GM23248 (cell line): ENCODE measurements around the gene SGSM2. TPM values are rescaled to one million over a fixed set of nuclear protein-coding genes. Genes with fewer than 3 reads are reported as not detected.

Experiments used
- DNase-seq: peaks from one replicate; pipeline ENCODE4 v3.0.0-alpha.2; 2015
- H2AFZ ChIP-seq: fragments of 200-600 bp; sonication (generic); 2 replicates; pipeline ENCODE4 v1.6.1; 2016; ENCODE audit warnings: antibody characterized with exemption
- H3F3A ChIP-seq: fragments of 200-600 bp; sonication (generic); 2 replicates; pipeline ENCODE4 v1.6.1; 2016; ENCODE audit warnings: mild to moderate bottlenecking, antibody characterized with exemption, mixed run types; ENCODE audit not compliant: insufficient read depth
- H3K27ac ChIP-seq: fragments of 200-600 bp; sonication (generic); 2 replicates; pipeline ENCODE4 v1.5.1; 2016; ENCODE audit warnings: mild to moderate bottlenecking
- H3K27me3 ChIP-seq: fragments of 200-600 bp; sonication (generic); replicated peaks from 2 replicates; pipeline ENCODE4 v1.6.1; 2016; ENCODE audit warnings: mild to moderate bottlenecking; ENCODE audit not compliant: insufficient read depth
- H3K36me3 ChIP-seq: fragments of 200-600 bp; sonication (generic); 2 replicates; pipeline ENCODE4 v1.6.1; 2016; ENCODE audit warnings: low read depth, mild to moderate bottlenecking
- H3K4me1 ChIP-seq: fragments of 200-600 bp; sonication (generic); 2 replicates; pipeline ENCODE4 v1.6.1; 2016; ENCODE audit warnings: mild to moderate bottlenecking; ENCODE audit not compliant: insufficient read depth
- H3K4me2 ChIP-seq: fragments of 200-600 bp; sonication (generic); one replicate; pipeline ENCODE4 v1.6.1; 2016; ENCODE audit warnings: mild to moderate bottlenecking; ENCODE audit not compliant: unreplicated experiment
- H3K4me3 ChIP-seq: fragments of 200-600 bp; sonication (generic); 2 replicates; pipeline ENCODE4 v1.5.1; 2016; ENCODE audit warnings: mild to moderate bottlenecking
- H3K79me2 ChIP-seq: fragments of 200-600 bp; sonication (generic); 2 replicates; pipeline ENCODE4 v1.6.1; 2016; ENCODE audit warnings: mild to moderate bottlenecking; ENCODE audit not compliant: insufficient read depth
- H3K9ac ChIP-seq: fragments of 200-600 bp; sonication (generic); 2 replicates; pipeline ENCODE4 v1.6.1; 2016; ENCODE audit warnings: mild to moderate bottlenecking
- H3K9me2 ChIP-seq: fragments of 200-600 bp; sonication (generic); 2 replicates; pipeline ENCODE4 v1.6.1; 2016; ENCODE audit warnings: mixed run types, mild to moderate bottlenecking, moderate library complexity; ENCODE audit not compliant: insufficient read depth
- H3K9me3 ChIP-seq: fragments of 200-600 bp; sonication (generic); one replicate; pipeline ENCODE4 v1.6.1; 2017; ENCODE audit warnings: low read depth
- H4K20me1 ChIP-seq: fragments of 200-600 bp; sonication (generic); 2 replicates; pipeline ENCODE4 v1.6.0; 2016; ENCODE audit not compliant: insufficient read depth
- EZH2 ChIP-seq: fragments of 200-600 bp; sonication (generic); IDR thresholded peaks from 2 replicates; pipeline ENCODE4 v1.6.1; 2018; ENCODE audit warnings: antibody characterized with exemption, mild to moderate bottlenecking; ENCODE audit not compliant: insufficient read depth, poor library complexity, severe bottlenecking
- EZH2phosphoT487 ChIP-seq: fragments of 200-600 bp; sonication (generic); IDR thresholded peaks from 2 replicates; pipeline ENCODE4 v1.6.1; 2018; ENCODE audit warnings: antibody characterized with exemption, moderate library complexity, mild to moderate bottlenecking, low read depth; ENCODE audit not compliant: insufficient read depth
- WGBS, 2 experiments: methylation state at CpG; one replicate each; pipeline ENCODE4 v1.1.6; 2015 to 2017; ENCODE audit warnings: low lambda C conversion rate in 2 of 2, low coverage in 1 of 2; ENCODE audit errors: missing lambda C conversion rate in 2 of 2; 5-methylcytosine and 5-hydroxymethylcytosine counted together
- in situ Hi-C: fragments of 300-500 bp; cut with MboI; formaldehyde crosslinking; loops from 2 replicates; pipeline ENCODE4 v1.15.0; 2020
- polyA plus RNA-seq: library from polyadenylated mRNA; unstranded; fragments of >200 nt; fragmentation: Nextera tagmentation; extraction: Ambion mirVana; gene quantifications from 2 replicates; pipeline ENCODE4 v1.2.1, GENCODE V29; 2016
- total RNA-seq: library from RNA; depleted of rRNA; stranded (reverse); fragments of >200 nt; shearing (Covaris generic); gene quantifications from 2 replicates; pipeline ENCODE4 v1.2.3, GENCODE V29; 2014

SGSM2 gene
- total and polyA plus RNA-seq, 2 experiments from 2014 or later, result 19.8 to 32.3 TPM

DNA sequence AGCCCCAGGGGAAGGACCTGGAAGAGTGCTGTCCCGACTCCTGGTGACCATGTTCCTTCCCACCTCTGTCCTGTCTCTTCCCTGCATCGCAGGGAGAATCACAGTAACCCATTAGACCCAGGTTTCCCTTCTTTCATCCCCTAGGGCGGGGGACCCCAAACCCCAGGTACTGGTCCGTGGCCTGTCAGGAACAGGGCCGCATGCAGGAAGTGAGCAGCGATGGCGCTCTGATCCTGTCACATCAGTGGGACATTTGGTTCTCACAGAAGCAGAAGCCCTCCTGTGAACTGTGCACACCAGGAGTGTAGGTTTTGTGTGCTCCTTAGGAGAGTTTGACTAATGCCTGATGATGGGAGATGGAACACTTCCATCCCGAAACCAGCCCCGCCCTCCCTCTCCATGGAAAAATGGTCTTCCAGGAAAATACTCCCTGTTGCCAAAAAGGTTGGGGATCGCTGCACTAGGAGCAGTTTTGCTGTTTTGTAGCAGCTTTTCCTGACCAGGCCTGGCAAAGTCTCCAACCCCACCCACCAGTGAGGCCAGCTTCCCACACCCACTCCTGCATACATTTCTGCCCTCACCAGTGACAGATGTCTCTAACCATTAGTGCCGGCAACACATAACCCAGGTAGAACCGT, 53.0 kb downstream of the SGSM2 start:
- in situ Hi-C loops, result no loop called here
- peaks cover 27% of the 10 kb centered on the region for H3K4me1 ChIP-seq
- peaks cover 29% of the 10 kb centered on the region for H3F3A ChIP-seq
- H2AFZ ChIP-seq, result no peak overlapping the region
- TF ChIP-seq EZH2 (no peak), EZH2phosphoT487 (no peak)
- H3K9ac ChIP-seq, result peak overlapping the region; percentile 84
- H3K4me3 ChIP-seq, result no peak overlapping the region
- peak overlapping the region; percentile 28 for H3K4me2 ChIP-seq
- H3K79me2 ChIP-seq, result peaks cover 61% of the 10 kb centered on the region
- peak; percentile 55 for DNase-seq
- peak overlapping the region; percentile 99 for H3K27ac ChIP-seq
- H3K9me2 ChIP-seq, result no peaks in the 10 kb centered on the region
- H3K36me3 ChIP-seq, result no peaks in the 10 kb centered on the region
- no peaks in the 10 kb centered on the region for H3K27me3 ChIP-seq
- no peaks in the 10 kb centered on the region for H3K9me3 ChIP-seq
- no peaks in the 10 kb centered on the region for H4K20me1 ChIP-seq
- WGBS, 2 experiments, result 45 to 46% methylated on average over 12 of the region's 12 CpGs

DNA sequence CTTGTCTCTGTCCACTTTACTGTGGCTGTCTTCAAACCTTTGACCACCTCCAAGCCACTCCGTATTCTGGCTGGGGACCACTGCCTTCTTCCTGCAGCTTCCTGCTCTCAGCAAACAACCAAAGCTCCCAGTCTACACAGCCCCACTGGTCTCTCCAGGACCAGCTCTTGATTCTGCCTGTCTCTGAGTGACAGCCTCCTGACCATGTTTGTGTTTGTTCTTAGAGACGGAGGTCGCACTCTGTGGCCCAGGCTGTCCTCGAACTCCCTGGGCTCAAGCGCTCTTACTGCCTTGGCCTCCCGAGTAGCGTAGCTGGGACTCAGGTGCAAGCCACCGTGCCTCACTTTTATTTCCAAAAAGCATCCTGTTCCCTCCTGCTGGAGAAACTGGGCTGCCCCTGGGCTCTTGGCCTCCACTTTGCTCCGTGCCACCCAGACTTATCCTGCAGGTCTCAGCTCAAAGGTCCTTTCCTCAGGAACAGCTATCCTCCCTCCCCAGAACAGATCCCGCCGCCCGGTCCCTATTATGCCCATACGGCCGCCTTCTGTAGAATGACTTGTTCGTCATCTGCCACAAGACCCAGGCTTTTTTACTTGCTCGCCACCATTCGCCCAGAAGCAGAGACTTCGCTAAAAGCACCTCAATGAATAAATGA, 54.4 kb downstream of the SGSM2 start:
- Histone ChIP-seq H3K9ac (peak overlapping the region; percentile 84), H3K36me3 (no peaks in the 10 kb centered on the region), H3F3A (peaks cover 37% of the 10 kb centered on the region), H3K4me2 (peak overlapping the region; percentile 84), H3K4me1 (peaks cover 38% of the 10 kb centered on the region), H3K79me2 (peaks cover 70% of the 10 kb centered on the region), H3K9me2 (no peaks in the 10 kb centered on the region), H3K27me3 (no peaks in the 10 kb centered on the region), H4K20me1 (no peaks in the 10 kb centered on the region), H3K4me3 (peak overlapping the region; percentile 72), H3K9me3 (no peaks in the 10 kb centered on the region), H3K27ac (peak overlapping the region; percentile 99), H2AFZ (no peak overlapping the region)
- no peak for TF ChIP-seq EZH2phosphoT487
- TF ChIP-seq EZH2, result no peak
- in situ Hi-C loops, result no loop called here
- DNase-seq, result no peak
- WGBS, 2 experiments, result 41 to 49% methylated on average over 18 of the region's 18 CpGs

DNA sequence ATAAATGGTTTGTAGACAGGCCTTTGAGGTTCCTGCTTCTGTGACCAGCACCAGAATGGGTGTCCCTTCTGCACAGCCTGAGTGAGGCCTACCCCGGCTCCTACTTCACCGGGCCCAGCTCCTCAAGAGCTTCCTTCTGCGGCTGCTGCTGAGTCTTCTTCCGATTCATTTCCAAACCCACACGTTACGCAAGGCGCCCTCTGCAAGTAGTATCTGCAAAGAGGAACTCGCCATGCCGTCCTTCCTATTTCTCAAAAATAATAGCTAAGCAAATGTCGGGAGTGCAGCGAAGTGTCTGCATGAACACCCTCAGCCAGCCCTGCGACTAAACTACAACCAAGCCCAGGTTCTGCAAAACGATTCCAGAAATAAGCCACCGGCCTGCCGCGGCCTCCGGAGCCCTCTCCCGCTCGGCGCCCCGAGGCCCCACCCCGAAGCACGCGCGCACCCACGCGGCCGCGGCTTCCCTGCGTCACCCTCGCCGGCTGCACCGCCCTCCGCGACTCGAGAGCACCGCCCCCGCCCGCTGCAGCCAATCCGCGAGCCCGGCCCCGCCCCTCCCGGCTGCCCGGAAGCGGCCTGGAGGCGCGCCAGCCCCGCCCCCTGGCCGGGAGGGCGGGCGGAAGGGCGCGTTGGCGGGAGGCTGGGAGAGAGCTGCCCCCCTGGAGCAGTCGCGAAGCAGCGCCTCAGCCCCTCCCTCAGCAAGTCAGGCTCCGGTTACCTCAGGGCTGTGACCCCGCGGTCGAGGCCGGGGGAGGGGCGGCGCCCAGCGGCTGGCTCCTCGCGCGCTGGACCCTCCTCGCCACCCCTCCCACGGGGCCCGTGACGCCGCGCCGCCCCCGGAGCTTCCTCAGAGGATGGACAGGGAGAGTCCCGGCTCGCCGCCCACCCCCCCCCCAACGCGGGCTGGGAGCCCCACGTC, 55.2 kb downstream of the SGSM2 start:
- peaks cover 41% of the 10 kb centered on the region for H3F3A ChIP-seq
- no peaks in the 10 kb centered on the region for H3K36me3 ChIP-seq
- H3K4me2 ChIP-seq, result peak overlapping the region; percentile 84
- H4K20me1 ChIP-seq, result no peaks in the 10 kb centered on the region
- no peak overlapping the region for H2AFZ ChIP-seq
- 1 to 2% methylated on average over 16 to 62 of the region's 83 CpGs for WGBS, 2 experiments
- H3K4me3 ChIP-seq, result peak overlapping the region; percentile 72
- in situ Hi-C loops, result no loop called here
- H3K9me3 ChIP-seq, result no peaks in the 10 kb centered on the region
- H3K27ac ChIP-seq, result peak overlapping the region; percentile 99
- H3K4me1 ChIP-seq, result peaks cover 42% of the 10 kb centered on the region
- peak overlapping the region; percentile 100 for H3K9ac ChIP-seq
- H3K9me2 ChIP-seq, result no peaks in the 10 kb centered on the region
- TF ChIP-seq EZH2 (no peak), EZH2phosphoT487 (no peak)
- peak; percentile 99 for DNase-seq
- no peaks in the 10 kb centered on the region for H3K27me3 ChIP-seq
- H3K79me2 ChIP-seq, result peaks cover 76% of the 10 kb centered on the region

DNA sequence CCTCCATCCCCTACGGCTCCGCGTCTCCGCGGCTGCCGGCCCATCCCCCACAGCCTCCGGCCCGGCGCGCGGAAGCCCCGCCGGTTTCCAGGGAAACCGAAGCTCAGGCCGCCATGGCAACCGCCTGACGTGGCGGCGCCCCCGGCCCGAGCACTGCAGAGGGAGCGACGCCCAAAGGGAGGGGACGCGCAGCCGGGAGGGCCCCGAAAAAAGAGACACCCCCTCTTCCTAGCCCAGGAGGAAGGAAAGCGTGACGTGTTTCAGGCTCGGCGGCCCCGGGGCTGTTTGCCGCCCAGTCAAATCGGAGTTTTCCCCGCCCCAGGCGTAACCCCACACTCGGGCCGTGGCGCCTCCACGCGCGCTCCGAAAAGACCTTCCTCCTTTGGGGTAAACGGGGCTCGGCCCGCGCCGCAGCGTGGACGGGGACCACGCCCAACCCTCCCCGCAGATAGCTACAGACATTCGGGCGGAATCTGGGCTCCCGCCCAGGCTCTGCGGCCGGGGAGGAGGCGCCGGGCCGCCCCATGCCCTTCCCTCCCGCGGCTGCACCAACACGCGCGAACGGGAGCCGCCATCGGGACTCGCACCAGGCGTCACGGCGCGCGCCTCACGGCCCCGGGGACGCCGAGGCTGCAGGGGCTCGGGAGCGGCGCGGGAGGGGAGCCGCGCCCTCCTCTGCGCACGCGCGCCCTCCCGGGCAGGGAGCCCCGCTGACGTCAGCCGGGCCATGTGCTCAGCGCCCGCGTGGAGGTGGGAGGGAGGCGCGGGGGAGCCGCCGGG, 56.1 kb downstream of the SGSM2 start:
- in situ Hi-C loops, result no loop called here
- WGBS, 2 experiments, result 1% methylated on average over 49 to 72 of the region's 99 CpGs
- Histone ChIP-seq H3K36me3 (no peaks in the 10 kb centered on the region), H3K9me3 (no peaks in the 10 kb centered on the region), H3K27ac (peak overlapping the region; percentile 99), H3K4me1 (peaks cover 45% of the 10 kb centered on the region), H3K79me2 (peaks cover 79% of the 10 kb centered on the region), H3K4me3 (peak overlapping the region; percentile 69), H3K9ac (peak overlapping the region; percentile 100), H3K27me3 (no peaks in the 10 kb centered on the region), H3F3A (peaks cover 47% of the 10 kb centered on the region), H3K9me2 (no peaks in the 10 kb centered on the region), H2AFZ (no peak overlapping the region), H4K20me1 (no peaks in the 10 kb centered on the region), H3K4me2 (peak overlapping the region; percentile 64)
- no peak for TF ChIP-seq EZH2phosphoT487
- no peak for TF ChIP-seq EZH2
- peak; percentile 95 for DNase-seq
